ENCODE results near the gene MYLIP. TPM values are rescaled to one million over a fixed set of nuclear protein-coding genes. Genes with fewer than 3 reads are reported as not detected.

Gene MYLIP
- total RNA-seq, 1 experiment from 2014 or later: 27.0 TPM

DNA sequence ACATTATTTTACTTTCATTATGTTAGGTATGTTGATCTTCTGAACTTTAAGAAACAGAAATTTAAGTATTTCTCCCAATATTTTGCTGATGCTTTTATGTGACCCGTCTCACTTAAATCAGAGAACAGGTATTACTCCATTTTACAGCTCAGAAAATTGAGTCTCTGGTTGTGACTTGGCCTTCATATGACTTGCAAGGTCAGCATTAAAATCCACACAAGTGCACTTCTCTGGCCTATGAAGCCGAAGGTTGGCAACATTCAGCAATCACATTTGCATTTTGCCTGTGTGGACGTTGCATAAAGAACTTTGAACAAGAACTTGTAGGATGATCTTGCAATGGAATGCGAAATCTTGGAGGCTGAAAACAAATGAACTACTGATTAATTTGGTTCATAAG is 10.1 kb upstream of the MYLIP start:
- Histone ChIP-seq H3K18ac (ENCODE audit: insufficient read length, low read depth, low read length) (no peak overlapping the region), H3K9ac (ENCODE audit: extremely low read depth, insufficient read length, low read length) (no peak overlapping the region), H4K20me1 (ENCODE audit: control insufficient read depth, insufficient read depth, insufficient read length) (no peaks in the 10 kb centered on the region), H4K5ac (ENCODE audit: insufficient read length, low read depth, low read length) (no peak overlapping the region), H4K8ac (replicated peaks; ENCODE audit: insufficient read length, low read depth, low read length) (no peak overlapping the region), H4K91ac (ENCODE audit: insufficient read length, low read depth, low read length) (no peak overlapping the region), H3K79me1 (ENCODE audit: insufficient read depth, low read depth, low read length, poor library complexity, severe bottlenecking) (no peaks in the 10 kb centered on the region), H2BK120ac (ENCODE audit: low read depth, low read length, poor library complexity, severe bottlenecking) (no peak overlapping the region), H3K9me3 (ENCODE audit: control insufficient read depth, low read depth, low read length) (no peaks in the 10 kb centered on the region), H2BK12ac (ENCODE audit: insufficient read length, low read depth, low read length) (no peak overlapping the region), H3T11ph (ENCODE audit: low read length) (no peak overlapping the region), H2AFZ (ENCODE audit: low read length) (no peak overlapping the region), H3K27me3 (ENCODE audit: insufficient read depth, low read length) (no peaks in the 10 kb centered on the region), H3K23me2 (ENCODE audit: insufficient read length, low read depth, low read length, poor library complexity, severe bottlenecking) (no peaks in the 10 kb centered on the region), H3K23ac (ENCODE audit: insufficient read length, low read depth, low read length) (no peak overlapping the region), H3K27ac (ENCODE audit: insufficient read length, low read depth, low read length) (no peak overlapping the region), H2AK5ac (ENCODE audit: insufficient read length, low read length) (no peak overlapping the region), H3K14ac (ENCODE audit: insufficient read depth, low read length) (no peak overlapping the region), H2BK15ac (ENCODE audit: low read depth, low read length) (no peak overlapping the region), H2BK5ac (ENCODE audit: insufficient read length, low read length) (no peak overlapping the region), H3K4me2 (ENCODE audit: insufficient read depth, insufficient read length, low read length) (no peak overlapping the region), H2BK20ac (ENCODE audit: low read depth, low read length, poor library complexity, severe bottlenecking) (no peak overlapping the region), H3K4me1 (ENCODE audit: insufficient read depth, low read length) (no peaks in the 10 kb centered on the region), H3K79me2 (ENCODE audit: insufficient read depth, low read length) (no peaks in the 10 kb centered on the region), H3K4ac (ENCODE audit: low read depth, low read length) (no peak overlapping the region), H3K56ac (ENCODE audit: insufficient read length, low read depth, low read length) (no peak overlapping the region)
- H3K9me3 Mint-ChIP-seq: no peaks in the 10 kb centered on the region
- H3K36me3 Mint-ChIP-seq (ENCODE audit: insufficient read depth in 1 of 3, low read depth in 3 of 3): no peaks in the 10 kb centered on the region
- TF ChIP-seq, protein P1, sequence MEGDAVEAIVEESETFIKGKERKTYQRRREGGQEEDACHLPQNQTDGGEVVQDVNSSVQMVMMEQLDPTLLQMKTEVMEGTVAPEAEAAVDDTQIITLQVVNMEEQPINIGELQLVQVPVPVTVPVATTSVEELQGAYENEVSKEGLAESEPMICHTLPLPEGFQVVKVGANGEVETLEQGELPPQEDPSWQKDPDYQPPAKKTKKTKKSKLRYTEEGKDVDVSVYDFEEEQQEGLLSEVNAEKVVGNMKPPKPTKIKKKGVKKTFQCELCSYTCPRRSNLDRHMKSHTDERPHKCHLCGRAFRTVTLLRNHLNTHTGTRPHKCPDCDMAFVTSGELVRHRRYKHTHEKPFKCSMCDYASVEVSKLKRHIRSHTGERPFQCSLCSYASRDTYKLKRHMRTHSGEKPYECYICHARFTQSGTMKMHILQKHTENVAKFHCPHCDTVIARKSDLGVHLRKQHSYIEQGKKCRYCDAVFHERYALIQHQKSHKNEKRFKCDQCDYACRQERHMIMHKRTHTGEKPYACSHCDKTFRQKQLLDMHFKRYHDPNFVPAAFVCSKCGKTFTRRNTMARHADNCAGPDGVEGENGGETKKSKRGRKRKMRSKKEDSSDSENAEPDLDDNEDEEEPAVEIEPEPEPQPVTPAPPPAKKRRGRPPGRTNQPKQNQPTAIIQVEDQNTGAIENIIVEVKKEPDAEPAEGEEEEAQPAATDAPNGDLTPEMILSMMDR (conservative IDR thresholded peaks at IDR 0.05): no peak
- no peak overlapping the region for H3K4me3 Mint-ChIP-seq
- no peaks in the 10 kb centered on the region for H3K27me3 Mint-ChIP-seq (ENCODE audit: low read depth)
- H3K27ac Mint-ChIP-seq: no peak overlapping the region
- no peaks in the 10 kb centered on the region for H3K4me1 Mint-ChIP-seq
- WGBS (ENCODE audit: extremely low coverage, insufficient read length, low lambda C conversion rate): no CpG with 5 or more reads among the region's 4 CpGs
- DNase-seq: no peak
